HCT116 (cell line): ENCODE results near the gene BMAL1. TPM values are rescaled to one million over a fixed set of nuclear protein-coding genes. Genes with fewer than 3 reads are reported as not detected.

Source experiments
- ATAC-seq: fragments of 200-7000 bp; cut with Tn5 transposase; 2 replicates; pipeline ENCODE4 v1.9.1; 2020; ENCODE audit warnings: mild to moderate bottlenecking, moderate library complexity
- BruUV-seq: library from RNA; stranded (reverse); fragments of 400-500 nt; replicated peaks from 2 replicates; lab custom pipeline; 2021; lab: Mats Ljungman, UMichigan
- CTCF ChIA-PET: fragments of 300-600 bp; sonication (Branson Sonifier 250); formaldehyde crosslinking; loops from one replicate; lab custom pipeline; 2021; ENCODE audit warnings: antibody characterized with exemption; lab: Charles Lee
- POLR2A ChIA-PET: fragments of 300-600, 350-600 bp; sonication (Branson Sonifier 250); formaldehyde crosslinking; loops from one replicate; lab custom pipeline; 2021; ENCODE audit warnings: antibody characterized with exemption; lab: Charles Lee
- RAD21 ChIA-PET, 2 experiments: fragments of 300-600 bp; sonication (Branson Sonifier 250); formaldehyde crosslinking; loops; one replicate each; lab custom pipeline; 2023; ENCODE audit warnings: low total read pairs in 2 of 2; ENCODE audit not compliant: uncharacterized antibody in 2 of 2, unreplicated experiment in 2 of 2, low non-redundant PET in 1 of 2; lab: Charles Lee
- DNase-seq: peaks from one replicate; pipeline ENCODE4 v3.0.0-alpha.2; 2010; ENCODE audit warnings: low read depth, low spot score
- H2AFZ ChIP-seq: fragments of 200-600 bp; shearing (Covaris generic), sonication (generic); 2 replicates; pipeline ENCODE4 v1.6.1; 2017; ENCODE audit warnings: low read depth, mixed run types, mixed read lengths, antibody characterized with exemption, low read length; ENCODE audit not compliant: poor library complexity, severe bottlenecking
- H3K27ac ChIP-seq: 2 replicates; pipeline ENCODE4 v1.5.1; 2012; ENCODE audit warnings: low read depth, low read length
- H3K27me3 ChIP-seq: fragments of 200-600 bp; sonication (generic); 2 replicates; pipeline ENCODE4 v1.6.1; 2016; ENCODE audit warnings: mixed run types, low read length, mixed read lengths; ENCODE audit not compliant: insufficient read depth
- H3K36me3 ChIP-seq, 2 experiments: fragments of 200-500 bp in 1 of 2; fragments of 200-600 bp in 1 of 2; sonication (Bioruptor generic) in 1 of 2; sonication (generic) in 1 of 2; 2 replicates each; pipeline versions ENCODE4 v1.5.1 to v1.6.1; 2014 to 2016; ENCODE audit warnings: low read length in 2 of 2, inconsistent platforms in 1 of 2, mixed read lengths in 1 of 2, mixed run types in 1 of 2; ENCODE audit not compliant: insufficient read depth in 2 of 2, control insufficient read depth in 1 of 2
- H3K4me1 ChIP-seq, 2 experiments: fragments of 200-600 bp in 1 of 2; sonication (generic) in 1 of 2; 2 replicates each; pipeline versions ENCODE4 v1.5.1 to v1.6.1; 2012 to 2017; ENCODE audit warnings: low read length in 2 of 2, inconsistent platforms in 1 of 2, mild to moderate bottlenecking in 1 of 2, mixed read lengths in 1 of 2, mixed run types in 1 of 2, moderate library complexity in 1 of 2; ENCODE audit not compliant: insufficient read depth in 2 of 2, control insufficient read depth in 1 of 2
- H3K4me2 ChIP-seq: fragments of 200-600 bp; sonication (generic); 2 replicates; pipeline ENCODE4 v1.6.1; 2017; ENCODE audit warnings: mixed run types, low read length, mixed read lengths
- H3K4me3 ChIP-seq, 2 experiments: fragments of 200-600 bp in 1 of 2; sonication (generic) in 1 of 2; replicated peaks in 1 of 2; 2 replicates each; pipeline ENCODE4 v1.5.1; 2011 to 2016; ENCODE audit warnings: low read length in 2 of 2, control low read depth in 1 of 2, low read depth in 1 of 2, mild to moderate bottlenecking in 1 of 2, mixed read lengths in 1 of 2, mixed run types in 1 of 2
- H3K79me2 ChIP-seq: fragments of 200-600 bp; sonication (generic); 2 replicates; pipeline ENCODE4 v1.6.1; 2017; ENCODE audit warnings: mild to moderate bottlenecking, mixed run types, low read length, moderate library complexity, mixed read lengths; ENCODE audit not compliant: insufficient read depth
- H3K9ac ChIP-seq: fragments of 200-600 bp; sonication (generic); 2 replicates; pipeline ENCODE4 v1.6.1; 2016; ENCODE audit warnings: low read length, mixed read lengths
- H3K9me2 ChIP-seq: fragments of 200-600 bp; sonication (generic), shearing (Covaris generic); 2 replicates; pipeline ENCODE4 v1.6.1; 2017; ENCODE audit warnings: mixed run types, mild to moderate bottlenecking, moderate library complexity; ENCODE audit not compliant: insufficient read depth
- H3K9me3 ChIP-seq, 2 experiments: fragments of 200-500 bp in 1 of 2; fragments of 200-600 bp in 1 of 2; sonication (Bioruptor generic) in 1 of 2; sonication (generic) in 1 of 2; 2 replicates each; pipeline ENCODE4 v1.6.1; 2014 to 2017; ENCODE audit warnings: low read length in 2 of 2, mixed read lengths in 2 of 2, inconsistent platforms in 1 of 2, low read depth in 1 of 2, mild to moderate bottlenecking in 1 of 2, mixed run types in 1 of 2, moderate library complexity in 1 of 2; ENCODE audit not compliant: control insufficient read depth in 1 of 2, insufficient read depth in 1 of 2
- H4K20me1 ChIP-seq: fragments of 200-600 bp; sonication (generic), shearing (Covaris generic); 2 replicates; pipeline ENCODE4 v1.6.1; 2017; ENCODE audit warnings: mixed run types, mild to moderate bottlenecking, moderate library complexity; ENCODE audit not compliant: insufficient read depth
- CEBPB ChIP-seq: IDR thresholded peaks from 2 replicates; pipeline ENCODE4 v1.6.1; 2012; ENCODE audit warnings: low read depth
- JUND ChIP-seq: IDR thresholded peaks from 2 replicates; pipeline ENCODE4 v1.6.1; 2012
- POLR2A ChIP-seq: IDR thresholded peaks from 2 replicates; pipeline ENCODE4 v1.7.0; 2011; ENCODE audit warnings: borderline replicate concordance; ENCODE audit not compliant: insufficient read depth, insufficient read length; ENCODE audit errors: extremely low read depth
- POLR2AphosphoS5 ChIP-seq: IDR thresholded peaks from 2 replicates; pipeline ENCODE4 v1.6.1; 2011; ENCODE audit warnings: mild to moderate bottlenecking, low read depth, low read length, moderate library complexity
- RAD21 ChIP-seq: IDR thresholded peaks from 2 replicates; pipeline ENCODE4 v1.6.1; 2012; ENCODE audit warnings: low read depth, mild to moderate bottlenecking
- SIN3A ChIP-seq: IDR thresholded peaks from 2 replicates; pipeline ENCODE4 v1.6.1; 2012; ENCODE audit warnings: low read depth
- YY1 ChIP-seq: IDR thresholded peaks from 2 replicates; pipeline ENCODE4 v1.6.1; 2011; ENCODE audit warnings: low read length, low read depth, moderate library complexity, mild to moderate bottlenecking; ENCODE audit not compliant: insufficient replicate concordance; ENCODE audit errors: extremely low read depth
- ZNF274 ChIP-seq: fragments of 200-500 bp; sonication (Bioruptor generic); IDR thresholded peaks from 2 replicates; pipeline ENCODE4 v1.6.1; 2014; ENCODE audit warnings: mild to moderate bottlenecking, low read depth, low read length, inconsistent platforms
- intact Hi-C: fragments of 100-400 bp; cut with micrococcal nuclease; formaldehyde crosslinking; loops from 2 replicates; pipeline ENCODE4 v1.10.0; 2022
- total RNA-seq: library from RNA; stranded (reverse); gene quantifications from one replicate; pipeline ENCODE4 v1.2.1, GENCODE V29; 2021; ENCODE audit not compliant: unreplicated experiment
- TF ChIP-seq, protein P1 (sequence below), 3 experiments: fragments of 200-600 bp in 1 of 3; sonication (generic) in 1 of 3; IDR thresholded peaks in 2 of 3; conservative IDR thresholded peaks in 1 of 3; 2 replicates each; pipeline ENCODE4 v1.5.1; 2012 to 2017; ENCODE audit warnings: low read depth in 2 of 3, low read length in 2 of 3, antibody characterized with exemption in 1 of 3, borderline replicate concordance in 1 of 3, control low read depth in 1 of 3, mild to moderate bottlenecking in 1 of 3, mixed read lengths in 1 of 3, mixed run types in 1 of 3, moderate library complexity in 1 of 3; ENCODE audit not compliant: insufficient read depth in 1 of 3
- TF ChIP-seq, protein P2 (sequence below): IDR thresholded peaks from 2 replicates; pipeline ENCODE4 v1.6.1; 2011; ENCODE audit warnings: mild to moderate bottlenecking, low read length, moderate library complexity; ENCODE audit not compliant: insufficient replicate concordance; ENCODE audit errors: extremely low read depth

Gene BMAL1
- total RNA-seq, 1 experiment from 2014 or later: 17.6 TPM

DNA sequence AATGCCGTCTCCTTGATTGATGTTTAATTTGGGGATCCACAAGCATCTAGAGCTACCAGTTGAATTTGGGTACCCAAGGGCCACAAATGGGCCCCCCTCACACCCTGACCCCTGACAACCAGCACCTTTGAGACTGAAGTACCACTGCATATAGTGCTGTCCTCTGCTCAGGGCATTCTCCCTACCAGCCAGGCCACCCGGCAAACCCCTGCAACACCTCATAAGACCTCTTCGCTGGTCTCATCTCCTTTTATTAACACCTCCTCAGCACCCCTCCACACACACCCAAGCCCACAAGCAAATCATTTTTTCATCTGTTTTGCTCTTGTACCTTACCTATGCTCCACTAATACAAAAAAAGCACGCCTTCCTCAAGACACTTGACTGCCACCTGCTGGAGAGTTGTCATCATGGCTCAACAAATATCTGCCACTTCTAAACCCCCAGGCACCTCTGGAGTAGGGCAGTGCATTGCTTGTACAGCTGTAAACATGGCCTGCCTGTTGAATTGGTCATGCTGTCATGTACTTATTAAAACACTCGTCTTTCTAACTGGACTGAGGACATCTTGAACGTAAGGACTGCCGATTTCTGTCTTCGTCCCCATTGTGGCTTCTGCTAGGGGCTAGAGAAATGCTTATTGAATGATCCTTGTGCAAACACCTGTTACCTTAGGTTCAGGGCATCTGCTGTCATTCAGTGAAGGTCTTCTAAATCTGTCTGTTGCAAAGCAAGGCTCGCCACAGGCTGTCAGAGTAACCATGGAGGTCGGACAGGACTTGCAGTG lies 66.5 kb downstream of the BMAL1 start:
- Histone ChIP-seq H3K4me3 (no peak overlapping the region), H4K20me1 (no peaks in the 10 kb centered on the region), H3K9ac (no peak overlapping the region), H3K36me3 (no peaks in the 10 kb centered on the region), H3K4me2 (no peak overlapping the region), H3K79me2 (no peaks in the 10 kb centered on the region), H2AFZ (no peak overlapping the region), H3K4me1 (peaks cover 11 to 28% of the 10 kb centered on the region in 2 experiments), H3K27me3 (no peaks in the 10 kb centered on the region), H3K9me3 (no peaks in the 10 kb centered on the region), H3K9me2 (no peaks in the 10 kb centered on the region), H3K27ac (no peak overlapping the region)
- ATAC-seq: peak; percentile 75
- TF ChIP-seq RAD21 (peak; percentile 89), ZNF274 (no peak), POLR2A (no peak), JUND (no peak)
- TF ChIP-seq, protein P1, sequence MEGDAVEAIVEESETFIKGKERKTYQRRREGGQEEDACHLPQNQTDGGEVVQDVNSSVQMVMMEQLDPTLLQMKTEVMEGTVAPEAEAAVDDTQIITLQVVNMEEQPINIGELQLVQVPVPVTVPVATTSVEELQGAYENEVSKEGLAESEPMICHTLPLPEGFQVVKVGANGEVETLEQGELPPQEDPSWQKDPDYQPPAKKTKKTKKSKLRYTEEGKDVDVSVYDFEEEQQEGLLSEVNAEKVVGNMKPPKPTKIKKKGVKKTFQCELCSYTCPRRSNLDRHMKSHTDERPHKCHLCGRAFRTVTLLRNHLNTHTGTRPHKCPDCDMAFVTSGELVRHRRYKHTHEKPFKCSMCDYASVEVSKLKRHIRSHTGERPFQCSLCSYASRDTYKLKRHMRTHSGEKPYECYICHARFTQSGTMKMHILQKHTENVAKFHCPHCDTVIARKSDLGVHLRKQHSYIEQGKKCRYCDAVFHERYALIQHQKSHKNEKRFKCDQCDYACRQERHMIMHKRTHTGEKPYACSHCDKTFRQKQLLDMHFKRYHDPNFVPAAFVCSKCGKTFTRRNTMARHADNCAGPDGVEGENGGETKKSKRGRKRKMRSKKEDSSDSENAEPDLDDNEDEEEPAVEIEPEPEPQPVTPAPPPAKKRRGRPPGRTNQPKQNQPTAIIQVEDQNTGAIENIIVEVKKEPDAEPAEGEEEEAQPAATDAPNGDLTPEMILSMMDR (IDR thresholded peaks at IDR 0.05 in 2 of 3, conservative IDR thresholded peaks at IDR 0.05 in 1 of 3; ENCODE audit: borderline replicate concordance in 1 of 3, insufficient read depth in 1 of 3, low read depth in 2 of 3, low read length in 2 of 3): peak; percentile 81 to 85 (median 82); a peak in 5 of 6 replicates
- intact Hi-C loops: loop anchor here (1.0 to 5.0 kb wide), 3 partner anchors 134 to 382 kb away; no protein-coding TSS in a partner anchor
- no TSS peak for BruUV-seq
- DNase-seq: no peak
- POLR2A ChIA-PET: no interaction called here
- CTCF ChIA-PET: interaction anchor here (1.1 to 3.4 kb wide), 8 partner anchors 7 to 380 kb away, joined by 3 to 47 read pairs (median 4); no protein-coding TSS in a partner anchor
- RAD21 ChIA-PET: interaction anchor here (1.0 to 1.7 kb wide), 4 partner anchors 131 to 134 kb away, joined by 3 to 13 read pairs (median 5); no protein-coding TSS in a partner anchor

DNA sequence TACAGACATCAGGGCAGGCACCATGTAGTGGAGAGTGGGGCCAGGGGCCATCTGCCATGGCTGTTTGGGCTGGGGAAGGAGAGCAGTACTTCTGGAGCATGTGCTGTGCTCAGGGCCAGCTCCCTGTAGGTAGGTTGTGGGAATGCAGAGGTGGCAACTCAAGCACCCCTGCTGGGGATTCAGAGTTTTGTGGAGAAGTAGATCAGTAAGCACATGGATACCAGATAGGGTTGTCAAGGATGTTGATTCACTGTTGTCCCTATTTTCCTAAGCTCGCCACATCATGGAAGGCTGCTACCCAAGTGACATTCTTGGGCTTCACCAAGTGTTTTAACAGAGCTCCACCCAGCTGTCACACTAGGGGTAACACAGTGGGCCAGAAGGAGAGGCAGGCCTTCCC lies 67.2 kb downstream of the BMAL1 start:
- ChIA-PET CTCF (interaction anchor here (1.1 to 3.4 kb wide), 9 partner anchors 8 to 381 kb away, joined by 3 to 47 read pairs (median 4); no protein-coding TSS in a partner anchor), POLR2A (no interaction called here), RAD21 (interaction anchor here (1.1 to 1.7 kb wide), 2 partner anchors 132 to 135 kb away, joined by 3 to 13 read pairs; no protein-coding TSS in a partner anchor)
- no TSS peak for BruUV-seq
- Histone ChIP-seq H4K20me1 (no peaks in the 10 kb centered on the region), H3K27me3 (no peaks in the 10 kb centered on the region), H3K9me2 (no peaks in the 10 kb centered on the region), H3K4me2 (no peak overlapping the region), H3K4me3 (no peak overlapping the region), H3K79me2 (no peaks in the 10 kb centered on the region), H3K36me3 (no peaks in the 10 kb centered on the region), H3K27ac (no peak overlapping the region), H2AFZ (no peak overlapping the region), H3K9ac (no peak overlapping the region), H3K9me3 (no peaks in the 10 kb centered on the region), H3K4me1 (peaks cover 4 to 21% of the 10 kb centered on the region in 2 experiments)
- ATAC-seq (peak; percentile 46; the same call in 1 of the 2 replicates), DNase-seq (no peak)
- TF ChIP-seq CEBPB (no peak), SIN3A (no peak), YY1 (no peak), POLR2AphosphoS5 (no peak)
- TF ChIP-seq, protein P1 (IDR thresholded peaks at IDR 0.05 in 2 of 3, conservative IDR thresholded peaks at IDR 0.05 in 1 of 3; ENCODE audit: borderline replicate concordance in 1 of 3, insufficient read depth in 1 of 3, low read depth in 2 of 3, low read length in 2 of 3): no peak
- TF ChIP-seq, protein P2, sequence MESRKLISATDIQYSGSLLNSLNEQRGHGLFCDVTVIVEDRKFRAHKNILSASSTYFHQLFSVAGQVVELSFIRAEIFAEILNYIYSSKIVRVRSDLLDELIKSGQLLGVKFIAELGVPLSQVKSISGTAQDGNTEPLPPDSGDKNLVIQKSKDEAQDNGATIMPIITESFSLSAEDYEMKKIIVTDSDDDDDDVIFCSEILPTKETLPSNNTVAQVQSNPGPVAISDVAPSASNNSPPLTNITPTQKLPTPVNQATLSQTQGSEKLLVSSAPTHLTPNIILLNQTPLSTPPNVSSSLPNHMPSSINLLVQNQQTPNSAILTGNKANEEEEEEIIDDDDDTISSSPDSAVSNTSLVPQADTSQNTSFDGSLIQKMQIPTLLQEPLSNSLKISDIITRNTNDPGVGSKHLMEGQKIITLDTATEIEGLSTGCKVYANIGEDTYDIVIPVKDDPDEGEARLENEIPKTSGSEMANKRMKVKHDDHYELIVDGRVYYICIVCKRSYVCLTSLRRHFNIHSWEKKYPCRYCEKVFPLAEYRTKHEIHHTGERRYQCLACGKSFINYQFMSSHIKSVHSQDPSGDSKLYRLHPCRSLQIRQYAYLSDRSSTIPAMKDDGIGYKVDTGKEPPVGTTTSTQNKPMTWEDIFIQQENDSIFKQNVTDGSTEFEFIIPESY: no peak
- intact Hi-C loops: loop anchor here (1.0 to 5.0 kb wide), 3 partner anchors 135 to 383 kb away; no protein-coding TSS in a partner anchor
